ENCODE measurements around the gene COL18A1. TPM values are rescaled to one million over a fixed set of nuclear protein-coding genes. Genes with fewer than 3 reads are reported as not detected.

Gene COL18A1
- total and polyA plus RNA-seq, 3 donors from 2014 or later: 53.2 to 165 (median 111) TPM

- 84 to 95% methylated on average over 12 to 26 of the region's 32 CpGs for whole genome bisulfite sequencing, 2 donors
- intact Hi-C loops (cut with DNase I; ENCODE audit: low total_unique reads): no loop called here
- no peaks in the 10 kb centered on the region for H3K9me3 ChIP-seq
- H3K27ac ChIP-seq: no peak overlapping the region
- no peaks in the 10 kb centered on the region for H3K27me3 ChIP-seq
- no peak overlapping the region for H3K4me3 ChIP-seq
- no peaks in the 10 kb centered on the region for H3K36me3 ChIP-seq (ENCODE audit: low read depth, missing control alignments)
- no peak for TF ChIP-seq POLR2A (IDR thresholded peaks at IDR 0.05)
- TF ChIP-seq, protein P1, sequence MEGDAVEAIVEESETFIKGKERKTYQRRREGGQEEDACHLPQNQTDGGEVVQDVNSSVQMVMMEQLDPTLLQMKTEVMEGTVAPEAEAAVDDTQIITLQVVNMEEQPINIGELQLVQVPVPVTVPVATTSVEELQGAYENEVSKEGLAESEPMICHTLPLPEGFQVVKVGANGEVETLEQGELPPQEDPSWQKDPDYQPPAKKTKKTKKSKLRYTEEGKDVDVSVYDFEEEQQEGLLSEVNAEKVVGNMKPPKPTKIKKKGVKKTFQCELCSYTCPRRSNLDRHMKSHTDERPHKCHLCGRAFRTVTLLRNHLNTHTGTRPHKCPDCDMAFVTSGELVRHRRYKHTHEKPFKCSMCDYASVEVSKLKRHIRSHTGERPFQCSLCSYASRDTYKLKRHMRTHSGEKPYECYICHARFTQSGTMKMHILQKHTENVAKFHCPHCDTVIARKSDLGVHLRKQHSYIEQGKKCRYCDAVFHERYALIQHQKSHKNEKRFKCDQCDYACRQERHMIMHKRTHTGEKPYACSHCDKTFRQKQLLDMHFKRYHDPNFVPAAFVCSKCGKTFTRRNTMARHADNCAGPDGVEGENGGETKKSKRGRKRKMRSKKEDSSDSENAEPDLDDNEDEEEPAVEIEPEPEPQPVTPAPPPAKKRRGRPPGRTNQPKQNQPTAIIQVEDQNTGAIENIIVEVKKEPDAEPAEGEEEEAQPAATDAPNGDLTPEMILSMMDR (IDR thresholded peaks at IDR 0.05): no peak
- no peaks in the 10 kb centered on the region for H3K4me1 ChIP-seq
- no peak for DNase-seq
These were observed 19.2 kb downstream of the COL18A1 start for GRCh38 chr21:45423968-45424853.

GRCh38 chr21:45424854-45425795 lies 20.2 kb downstream of the COL18A1 start:
- no peak overlapping the region for H3K27ac ChIP-seq
- WGBS, 2 donors: 88 to 94% methylated on average over 6 to 37 of the region's 37 CpGs
- no peaks in the 10 kb centered on the region for H3K27me3 ChIP-seq
- H3K4me3 ChIP-seq: no peak overlapping the region
- TF ChIP-seq, protein P1 (IDR thresholded peaks at IDR 0.05): no peak
- no peak for TF ChIP-seq POLR2A (IDR thresholded peaks at IDR 0.05)
- no peak for DNase-seq
- intact Hi-C loops (cut with DNase I; ENCODE audit: low total_unique reads): no loop called here
- H3K36me3 ChIP-seq (ENCODE audit: low read depth, missing control alignments): no peaks in the 10 kb centered on the region
- no peaks in the 10 kb centered on the region for H3K9me3 ChIP-seq
- H3K4me1 ChIP-seq: peaks cover 1% of the 10 kb centered on the region

- H3K27ac ChIP-seq: no peak overlapping the region
- H3K4me1 ChIP-seq: peaks cover 22% of the 10 kb centered on the region
- H3K9me3 ChIP-seq: no peaks in the 10 kb centered on the region
- H3K4me3 ChIP-seq: no peak overlapping the region
- intact Hi-C loops (cut with DNase I; ENCODE audit: low total_unique reads): no loop called here
- no peaks in the 10 kb centered on the region for H3K27me3 ChIP-seq
- DNase-seq: no peak
- no peaks in the 10 kb centered on the region for H3K36me3 ChIP-seq (ENCODE audit: low read depth, missing control alignments)
- 70 to 80% methylated on average over 17 to 45 of the region's 45 CpGs for WGBS, 2 donors
- TF ChIP-seq, protein P1 (IDR thresholded peaks at IDR 0.05): no peak
- no peak for TF ChIP-seq POLR2A (IDR thresholded peaks at IDR 0.05)
These were observed 22.6 kb downstream of the COL18A1 start for GRCh38 chr21:45427331-45428271.

DNA sequence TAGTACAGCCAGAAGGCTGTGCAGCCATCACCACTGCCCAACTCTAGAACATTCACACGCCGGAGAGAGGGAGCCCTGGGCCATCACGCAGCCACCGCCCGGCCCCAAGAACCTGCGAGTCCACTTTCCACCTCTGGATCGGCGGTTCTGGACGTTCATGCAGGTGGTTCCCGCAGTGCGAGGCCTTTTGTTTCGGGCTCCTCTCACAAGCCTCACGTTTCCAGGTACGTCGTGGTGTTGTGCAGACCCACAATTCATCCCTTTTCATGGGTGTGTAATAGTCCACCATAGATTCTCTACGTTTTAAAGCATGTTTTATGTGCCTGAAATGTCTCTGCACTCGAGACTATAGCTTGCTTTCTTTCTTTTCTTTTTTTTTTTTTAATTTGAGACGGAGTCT lies 23.6 kb downstream of the COL18A1 start:
- DNase-seq: no peak
- H3K27ac ChIP-seq: no peak overlapping the region
- 95% methylated on average over 18 of the region's 18 CpGs for WGBS, 2 donors

More for the DNA sequence above, 23.6 kb downstream of the COL18A1 start:
- TF ChIP-seq, protein P1 (IDR thresholded peaks at IDR 0.05): no peak
- TF ChIP-seq POLR2A (IDR thresholded peaks at IDR 0.05): no peak
- no peaks in the 10 kb centered on the region for H3K27me3 ChIP-seq
- no peak overlapping the region for H3K4me3 ChIP-seq
- H3K4me1 ChIP-seq: peaks cover 31% of the 10 kb centered on the region
- intact Hi-C loops (cut with DNase I; ENCODE audit: low total_unique reads): no loop called here
- H3K9me3 ChIP-seq: no peaks in the 10 kb centered on the region
- H3K36me3 ChIP-seq (ENCODE audit: low read depth, missing control alignments): no peaks in the 10 kb centered on the region
